H1 (cell line): Measurements from ENCODE around the gene BAHD1. TPM values are rescaled to one million over a fixed set of nuclear protein-coding genes. Genes with fewer than 3 reads are reported as not detected.

Experiments
- CTCF ChIA-PET: fragments of 300-600 bp; sonication (Branson Sonifier 250); formaldehyde crosslinking; loops from one replicate; lab custom pipeline; 2021; ENCODE audit not compliant: partially characterized antibody; lab: Charles Lee
- POLR2A ChIA-PET: fragments of 300-600 bp; sonication (Branson Sonifier 250); formaldehyde crosslinking; loops from one replicate; lab custom pipeline; 2021; ENCODE audit warnings: inconsistent platforms; ENCODE audit not compliant: partially characterized antibody; lab: Charles Lee
- DNase-seq, 2 experiments: peaks; one replicate each; pipeline versions ENCODE4 v3.0.0 to v3.0.0-alpha.2; 2010 to 2022; ENCODE audit warnings: low spot score in 2 of 2, low read depth in 1 of 2, mixed read lengths in 1 of 2
- FAIRE-seq: peaks from 2 replicates; lab custom pipeline; 2011; peaks lifted over from hg19 to GRCh38; lab: Jason Lieb, UNC
- H2AFZ ChIP-seq: 2 replicates; pipeline ENCODE4 v1.8.1; 2012; ENCODE audit warnings: low read length, inconsistent platforms
- H2AK5ac ChIP-seq: 2 replicates; pipeline ENCODE4 v1.6.1; 2013; ENCODE audit warnings: low read depth, low read length
- H2BK120ac ChIP-seq: replicated peaks from 2 replicates; pipeline ENCODE3; 2013; ENCODE audit warnings: low read depth, low read length, inconsistent platforms
- H2BK12ac ChIP-seq: 2 replicates; pipeline ENCODE4 v1.6.1; 2013; ENCODE audit warnings: low read depth, low read length
- H2BK15ac ChIP-seq: 2 replicates; pipeline ENCODE4 v1.6.1; 2013; ENCODE audit warnings: low read length
- H2BK20ac ChIP-seq: 2 replicates; pipeline ENCODE4 v1.6.1; 2013; ENCODE audit warnings: low read length
- H2BK5ac ChIP-seq: 2 replicates; pipeline ENCODE4 v1.6.1; 2013; ENCODE audit warnings: low read depth, low read length
- H3K14ac ChIP-seq: 2 replicates; pipeline ENCODE4 v1.6.1; 2013; ENCODE audit warnings: inconsistent platforms; ENCODE audit not compliant: insufficient read length
- H3K18ac ChIP-seq: 2 replicates; pipeline ENCODE4 v1.6.1; 2013; ENCODE audit warnings: low read length; ENCODE audit errors: extremely low read depth
- H3K23ac ChIP-seq: 2 replicates; pipeline ENCODE4 v1.6.1; 2013; ENCODE audit warnings: inconsistent platforms; ENCODE audit not compliant: insufficient read length
- H3K23me2 ChIP-seq: 2 replicates; pipeline ENCODE4 v1.6.1; 2013; ENCODE audit warnings: low read depth, low read length
- H3K27ac ChIP-seq: 2 replicates; pipeline ENCODE4 v1.6.1; 2011; ENCODE audit warnings: low read depth, low read length, inconsistent platforms
- H3K27me3 ChIP-seq, 4 experiments: replicated peaks in 1 of 4; 1 replicate in 1 of 4; 2 replicates in 3 of 4; pipeline versions ENCODE4 v1.6.1 to v1.8.1; 2011 to 2013; ENCODE audit warnings: low read length in 3 of 4, mild to moderate bottlenecking in 3 of 4, inconsistent platforms in 2 of 4, mixed read lengths in 2 of 4, moderate library complexity in 1 of 4; ENCODE audit not compliant: control insufficient read depth in 3 of 4, insufficient read depth in 3 of 4; ENCODE audit errors: extremely low read depth in 1 of 4
- H3K36me3 ChIP-seq, 4 experiments: 2 replicates each; pipeline versions ENCODE4 v1.6.1 to v1.8.1; 2011 to 2013; ENCODE audit warnings: mild to moderate bottlenecking in 4 of 4, low read length in 3 of 4, moderate library complexity in 2 of 4, control low read depth in 1 of 4, inconsistent platforms in 1 of 4; ENCODE audit not compliant: insufficient read depth in 4 of 4, control insufficient read depth in 2 of 4
- H3K4ac ChIP-seq: replicated peaks from 2 replicates; pipeline ENCODE3; 2013; ENCODE audit warnings: low read length, low read depth, mixed read lengths, inconsistent platforms; ENCODE audit not compliant: insufficient read length
- H3K4me1 ChIP-seq, 4 experiments: replicated peaks in 1 of 4; 1 replicate in 1 of 4; 2 replicates in 3 of 4; pipeline versions ENCODE4 v1.6.1 to v1.8.1; 2011 to 2013; ENCODE audit warnings: low read length in 3 of 4, inconsistent platforms in 2 of 4, mixed read lengths in 1 of 4; ENCODE audit not compliant: insufficient read depth in 4 of 4, control insufficient read depth in 3 of 4
- H3K4me2 ChIP-seq, 2 experiments: 2 replicates each; pipeline versions ENCODE4 v1.6.1 to v1.8.1; 2011 to 2013; ENCODE audit warnings: low read depth in 2 of 2, low read length in 2 of 2, control low read depth in 1 of 2, inconsistent platforms in 1 of 2, mild to moderate bottlenecking in 1 of 2; ENCODE audit not compliant: insufficient read depth in 1 of 2
- H3K4me3 ChIP-seq, 4 experiments: fragments of 200-600, 300-600 bp in 1 of 4; sonication (generic), shearing (Covaris generic), sonication (Bioruptor Twin) in 1 of 4; 2 replicates each; pipeline versions ENCODE4 v1.5.1 to v1.8.1; 2011 to 2016; ENCODE audit warnings: low read length in 4 of 4, low read depth in 3 of 4, control low read depth in 2 of 4, inconsistent platforms in 2 of 4, mild to moderate bottlenecking in 2 of 4, mixed read lengths in 1 of 4, moderate library complexity in 1 of 4; ENCODE audit not compliant: insufficient read depth in 2 of 4; ENCODE audit errors: extremely low read depth in 1 of 4
- H3K56ac ChIP-seq: replicated peaks from 2 replicates; pipeline ENCODE3; 2013; ENCODE audit warnings: low read depth, mild to moderate bottlenecking, mixed read lengths, low read length, inconsistent platforms; ENCODE audit not compliant: insufficient read length
- H3K79me1 ChIP-seq: 2 replicates; pipeline ENCODE4 v1.6.1; 2013; ENCODE audit warnings: low read depth, low read length, control low read depth
- H3K79me2 ChIP-seq, 2 experiments: 2 replicates each; pipeline versions ENCODE4 v1.6.1 to v1.8.1; 2012 to 2013; ENCODE audit warnings: low read length in 2 of 2, mild to moderate bottlenecking in 2 of 2, inconsistent platforms in 1 of 2; ENCODE audit not compliant: insufficient read depth in 2 of 2, control insufficient read depth in 1 of 2
- H3K9ac ChIP-seq, 4 experiments: replicated peaks in 1 of 4; 1 replicate in 1 of 4; 2 replicates in 3 of 4; pipeline versions ENCODE4 v1.6.1 to v1.8.1; 2011 to 2013; ENCODE audit warnings: low read depth in 3 of 4, low read length in 3 of 4, control low read depth in 2 of 4, mild to moderate bottlenecking in 2 of 4, moderate library complexity in 2 of 4, inconsistent platforms in 1 of 4; ENCODE audit errors: extremely low read depth in 1 of 4
- H3K9me3 ChIP-seq, 2 experiments: 2 replicates each; pipeline versions ENCODE4 v1.6.1 to v1.8.1; 2012 to 2013; ENCODE audit warnings: mild to moderate bottlenecking in 2 of 2, moderate library complexity in 2 of 2, control low read depth in 1 of 2, inconsistent platforms in 1 of 2, low read depth in 1 of 2, low read length in 1 of 2, mixed read lengths in 1 of 2; ENCODE audit not compliant: insufficient read depth in 2 of 2
- H4K20me1 ChIP-seq, 2 experiments: replicated peaks in 1 of 2; 2 replicates each; pipeline versions ENCODE3 to v1.8.1; 2011 to 2013; ENCODE audit warnings: inconsistent platforms in 2 of 2, low read length in 2 of 2, mild to moderate bottlenecking in 1 of 2; ENCODE audit not compliant: insufficient read depth in 2 of 2, control insufficient read depth in 1 of 2
- H4K5ac ChIP-seq: 2 replicates; pipeline ENCODE4 v1.6.1; 2013; ENCODE audit warnings: low read length, low read depth, mixed read lengths, inconsistent platforms; ENCODE audit not compliant: insufficient read length
- H4K8ac ChIP-seq: 2 replicates; pipeline ENCODE4 v1.8.0; 2013; ENCODE audit warnings: mild to moderate bottlenecking, moderate library complexity, low read length, inconsistent platforms; ENCODE audit not compliant: insufficient read depth; ENCODE audit errors: extremely low read depth
- H4K91ac ChIP-seq: replicated peaks from 2 replicates; pipeline ENCODE3; 2013; ENCODE audit warnings: low read length, mixed read lengths, inconsistent platforms; ENCODE audit not compliant: insufficient read length
- BCL11A ChIP-seq, 2 experiments: IDR thresholded peaks; one replicate each; pipeline ENCODE4 v1.6.1; 2011; ENCODE audit warnings: low read depth in 2 of 2, low read length in 2 of 2, mild to moderate bottlenecking in 2 of 2
- GABPA ChIP-seq: IDR thresholded peaks from 2 replicates; pipeline ENCODE4 v1.6.1; 2011; ENCODE audit warnings: mild to moderate bottlenecking, low read length, moderate library complexity, borderline replicate concordance; ENCODE audit not compliant: insufficient read depth
- WGBS, 2 experiments: shearing (Covaris generic) in 1 of 2; methylation state at CpG; one replicate each; pipeline versions ENCODE4 v1.1.6 to v1.1.7; 2013 to 2015; ENCODE audit warnings: low lambda C conversion rate in 2 of 2, mixed read lengths in 2 of 2, inconsistent platforms in 1 of 2, low coverage in 1 of 2, missing lambda C conversion rate in 1 of 2; ENCODE audit not compliant: insufficient replicate concordance in 2 of 2, insufficient coverage in 1 of 2, insufficient read length in 1 of 2; ENCODE audit errors: extremely low coverage in 1 of 2, missing lambda C conversion rate in 1 of 2; 5-methylcytosine and 5-hydroxymethylcytosine counted together
- polyA plus RNA-seq, 7 experiments: library from polyadenylated mRNA; depleted of rRNA in 3 of 7; stranded (reverse) in 5 of 7; unstranded in 2 of 7; fragments of >200 nt in 5 of 7; fragments of 200-250 nt in 2 of 7; gene quantifications; 1 replicate in 5 of 7; 2 replicates in 1 of 7; 4 replicates in 1 of 7; pipeline versions ENCODE4 v1.2.1 to v1.2.3, GENCODE V29; 2011 to 2013; ENCODE audit warnings: missing spikeins in 2 of 7, mixed read lengths in 2 of 7
- total RNA-seq: library from RNA; stranded (reverse); fragmentation: NEBNext Ultra II Directional; extraction: Animal tissue kit (Norgen Biotek cat#: 25700); gene quantifications from 2 replicates; pipeline ENCODE4 v1.2.1, GENCODE V29; 2021

The BAHD1 gene
- total and polyA plus RNA-seq, 2 of the 8 experiments (the other 6 are each of a cell fraction or from before 2014, with no cell fraction given) = 15.0 to 38.9 TPM

DNA sequence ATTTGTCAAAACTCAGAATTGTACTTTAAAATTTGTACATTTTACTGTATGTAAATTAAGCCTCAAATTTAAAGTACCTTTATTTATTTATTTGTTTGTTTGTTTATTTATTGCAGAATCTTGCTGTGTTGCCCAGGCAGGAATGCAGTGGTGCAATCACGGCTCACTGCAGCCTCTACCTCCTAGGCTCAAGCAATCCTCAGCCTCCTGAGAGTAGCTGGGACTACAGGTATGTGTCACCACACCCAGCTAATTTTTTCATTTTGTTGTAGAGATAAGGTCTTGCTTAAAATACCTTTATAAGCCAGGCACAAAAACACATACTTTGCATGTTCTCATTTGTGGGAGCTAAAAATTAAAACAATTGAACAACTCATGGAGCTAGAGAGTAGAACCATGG, 67.5 kb downstream of the BAHD1 start:
- Histone ChIP-seq H3K18ac (no peak overlapping the region), H3K27ac (no peak overlapping the region), H2BK5ac (no peak overlapping the region), H4K91ac (no peak overlapping the region), H2BK15ac (no peak overlapping the region), H3K36me3 (no peaks in the 10 kb centered on the region), H3K4me1 (peaks cover 4 to 11% (median 10%) of the 10 kb centered on the region in 4 experiments; a peak in 6 of 7 replicates), H3K23ac (no peak overlapping the region), H3K9me3 (no peaks in the 10 kb centered on the region), H4K5ac (no peak overlapping the region), H2AFZ (no peak overlapping the region), H2BK120ac (no peak overlapping the region), H3K4me2 (no peak overlapping the region), H3K4ac (no peak overlapping the region), H2AK5ac (no peak overlapping the region), H2BK12ac (no peak overlapping the region), H3K79me1 (no peaks in the 10 kb centered on the region), H3K56ac (no peak overlapping the region), H3K27me3 (peaks cover 0 to 32% (median 24%) of the 10 kb centered on the region in 4 experiments; a peak in 6 of 7 replicates), H3K23me2 (peaks cover 9% of the 10 kb centered on the region), H3K4me3 (no peak overlapping the region), H3K14ac (no peak overlapping the region), H4K8ac (no peak overlapping the region), H4K20me1 (no peaks in the 10 kb centered on the region), H2BK20ac (no peak overlapping the region), H3K79me2 (no peaks in the 10 kb centered on the region), H3K9ac (no peak overlapping the region)
- ChIA-PET CTCF (interaction anchor here (0.6 to 4.6 kb wide), 13 partner anchors 11 to 194 kb away, joined by 3 to 26 read pairs (median 7); no protein-coding TSS in a partner anchor), POLR2A (interaction anchor here (1.8 kb wide), 1 partner anchor 65 kb away, joined by 6 read pairs; no protein-coding TSS in a partner anchor)
- WGBS, 2 experiments = 92% methylated on average over 1 of the region's 1 CpG; no CpG with 5 or more reads in 1 of the 2 experiments
- no peak for DNase-seq
- no peak for FAIRE-seq
- TF ChIP-seq GABPA (no peak), BCL11A (IDR thresholded peaks at IDR 0.05; ENCODE audit: low read depth in 2 of 2, low read length in 2 of 2) (no peak)
